Liver (tissue), 9 donors: Measurements from ENCODE around the gene RAB4A. TPM values are rescaled to one million over a fixed set of nuclear protein-coding genes. Genes with fewer than 3 reads are reported as not detected.

Experiments used
- DNase-seq: peaks from one replicate; pipeline ENCODE4 v3.0.0-alpha.2; 2017; ENCODE audit warnings: low spot score
- H3K27ac ChIP-seq, 2 donors: one replicate each; pipeline ENCODE4 v1.7.0; 2013; ENCODE audit warnings: inconsistent platforms in 2 of 2, low read length in 2 of 2, control low read depth in 1 of 2, low read depth in 1 of 2, mild to moderate bottlenecking in 1 of 2
- H3K27me3 ChIP-seq, 4 donors: one replicate each; pipeline versions ENCODE4 v1.6.1 to v1.7.0; 2013; ENCODE audit warnings: low read length in 3 of 4, inconsistent platforms in 1 of 4, mild to moderate bottlenecking in 1 of 4, moderate library complexity in 1 of 4; ENCODE audit not compliant: control insufficient read depth in 4 of 4, insufficient read depth in 4 of 4
- H3K36me3 ChIP-seq, 4 donors: one replicate each; pipeline versions ENCODE4 v1.6.1 to v1.7.0; 2013; ENCODE audit warnings: low read length in 3 of 4, mild to moderate bottlenecking in 3 of 4, low read depth in 1 of 4, moderate library complexity in 1 of 4; ENCODE audit not compliant: control insufficient read depth in 4 of 4, insufficient read depth in 3 of 4
- H3K4me1 ChIP-seq, 4 donors: one replicate each; pipeline versions ENCODE4 v1.6.1 to v1.7.0; 2013; ENCODE audit warnings: low read length in 3 of 4, mild to moderate bottlenecking in 3 of 4, moderate library complexity in 1 of 4; ENCODE audit not compliant: control insufficient read depth in 4 of 4, insufficient read depth in 4 of 4
- H3K4me3 ChIP-seq, 3 donors: one replicate each; pipeline versions ENCODE4 v1.6.1 to v1.7.0; 2013; ENCODE audit warnings: low read length in 3 of 3, control low read depth in 1 of 3, low read depth in 1 of 3, mild to moderate bottlenecking in 1 of 3
- H3K9ac ChIP-seq, 2 donors: one replicate each; pipeline ENCODE4 v1.7.0; 2013; ENCODE audit warnings: low read length in 2 of 2, mild to moderate bottlenecking in 2 of 2, moderate library complexity in 2 of 2, control low read depth in 1 of 2, low read depth in 1 of 2
- H3K9me3 ChIP-seq, 4 donors: one replicate each; pipeline versions ENCODE4 v1.6.1 to v1.7.0; 2013; ENCODE audit warnings: low read length in 3 of 4; ENCODE audit not compliant: control insufficient read depth in 4 of 4
- CTCF ChIP-seq: fragments of 150-350 bp; IDR thresholded peaks from 2 replicates; pipeline ENCODE4 v1.5.1; 2017; ENCODE audit warnings: improper control_type of control experiment, low read depth, low read length; ENCODE audit not compliant: missing input control
- EGR1 ChIP-seq, 2 donors: IDR thresholded peaks; 2 replicates each; pipeline ENCODE4 v1.6.1; 2016 to 2018; ENCODE audit warnings: antibody characterized with exemption in 2 of 2, low read depth in 2 of 2
- FOXA1 ChIP-seq: IDR thresholded peaks from 2 replicates; pipeline ENCODE4 v1.6.1; 2016; ENCODE audit warnings: antibody characterized with exemption
- GABPA ChIP-seq, 2 donors: IDR thresholded peaks in 1 of 2; conservative IDR thresholded peaks in 1 of 2; 2 replicates each; pipeline ENCODE4 v1.6.1; 2016; ENCODE audit warnings: antibody characterized with exemption in 2 of 2, mild to moderate bottlenecking in 1 of 2, moderate library complexity in 1 of 2
- HNF4A ChIP-seq, 2 donors: conservative IDR thresholded peaks; 2 replicates each; pipeline ENCODE4 v1.6.1; 2016; ENCODE audit warnings: antibody characterized with exemption in 2 of 2, mild to moderate bottlenecking in 2 of 2
- JUND ChIP-seq, 2 donors: IDR thresholded peaks; 2 replicates each; pipeline ENCODE4 v1.6.1; 2016; ENCODE audit warnings: antibody characterized with exemption in 2 of 2
- MAX ChIP-seq: IDR thresholded peaks from 2 replicates; pipeline ENCODE4 v1.6.1; 2016; ENCODE audit warnings: antibody characterized with exemption
- RAD21 ChIP-seq, 2 donors: IDR thresholded peaks; 2 replicates each; pipeline ENCODE4 v1.6.1; 2016; ENCODE audit warnings: antibody characterized with exemption in 2 of 2, mild to moderate bottlenecking in 2 of 2
- REST ChIP-seq: IDR thresholded peaks from 2 replicates; pipeline ENCODE4 v1.6.1; 2016; ENCODE audit warnings: antibody characterized with exemption, mild to moderate bottlenecking
- RXRA ChIP-seq, 2 donors: IDR thresholded peaks; 2 replicates each; pipeline ENCODE4 v1.6.1; 2017 to 2018; ENCODE audit warnings: antibody characterized with exemption in 2 of 2, mild to moderate bottlenecking in 1 of 2
- TAF1 ChIP-seq: conservative IDR thresholded peaks from 2 replicates; pipeline ENCODE4 v1.6.1; 2016; ENCODE audit warnings: antibody characterized with exemption, mild to moderate bottlenecking
- YY1 ChIP-seq: IDR thresholded peaks from 2 replicates; pipeline ENCODE4 v1.6.1; 2016; ENCODE audit warnings: antibody characterized with exemption, mild to moderate bottlenecking
- ZBTB33 ChIP-seq: IDR thresholded peaks from 2 replicates; pipeline ENCODE4 v1.6.1; 2016; ENCODE audit warnings: antibody characterized with exemption
- WGBS: extraction: QIAGEN DNeasy Blood & Tissue Kit; methylation state at CpG from one replicate; pipeline ENCODE4 v1.1.7; 2013; 5-methylcytosine and 5-hydroxymethylcytosine counted together
- polyA plus RNA-seq, 2 donors: library from polyadenylated mRNA; stranded (reverse) in 1 of 2; unstranded in 1 of 2; fragments of 200-250 nt in 1 of 2; fragments of >200 nt in 1 of 2; fragmentation: Nextera tagmentation in 1 of 2; extraction: Ambion mirVana in 1 of 2; gene quantifications; one replicate each; pipeline versions ENCODE4 v1.2.1 to v1.2.3, GENCODE V29; 2013 to 2015
- total RNA-seq, 2 donors: library from RNA; depleted of rRNA; stranded (reverse); fragments of >200 nt; gene quantifications; one replicate each; pipeline ENCODE4 v1.2.3, GENCODE V29; 2014
- donor health status: healthy.
- donor health status: healthy.
- donor health status: healthy.
- donor health status: healthy.
- donor health status: healthy.

RAB4A gene
- total and polyA plus RNA-seq, 4 donors = 16.5 to 51.9 (median 29.5) TPM

- no peak for DNase-seq
- Histone ChIP-seq H3K9me3 (no peaks in the 10 kb centered on the region), H3K9ac (no peak overlapping the region), H3K27ac (no peak overlapping the region), H3K27me3 (no peaks in the 10 kb centered on the region), H3K4me3 (no peak overlapping the region), H3K4me1 (peaks cover 4 to 7% (median 6%) of the 10 kb centered on the region in 4 donors), H3K36me3 (no peaks in the 10 kb centered on the region)
- TF ChIP-seq RXRA (IDR thresholded peaks at IDR 0.05) (no peak), YY1 (no peak)
- 78% methylated on average over 3 of the region's 3 CpGs for WGBS
Measured at GRCh38 chr1:229347528-229347927, 76.6 kb downstream of the RAB4A start.

GRCh38 chr1:229349463-229350385 is 78.8 kb downstream of the RAB4A start:
- TF ChIP-seq RXRA (IDR thresholded peaks at IDR 0.05) = no peak
- no peak for TF ChIP-seq ZBTB33
- TF ChIP-seq CTCF = no peak
- TF ChIP-seq HNF4A (conservative IDR thresholded peaks at IDR 0.05) = no peak
- TF ChIP-seq YY1 = no peak
- no peak for TF ChIP-seq RAD21 (IDR thresholded peaks at IDR 0.05)
- TF ChIP-seq FOXA1 = no peak
- no peak overlapping the region for H3K27ac ChIP-seq
- peaks cover 0 to 6% (median 2%) of the 10 kb centered on the region in 4 donors for H3K9me3 ChIP-seq
- no peaks in the 10 kb centered on the region for H3K4me1 ChIP-seq
- DNase-seq = no peak
- no peaks in the 10 kb centered on the region for H3K27me3 ChIP-seq
- no peak overlapping the region for H3K4me3 ChIP-seq
- WGBS = 83% methylated on average over 8 of the region's 8 CpGs
- H3K9ac ChIP-seq = no peak overlapping the region
- no peaks in the 10 kb centered on the region for H3K36me3 ChIP-seq

- Histone ChIP-seq H3K9me3 (peaks cover 0 to 6% (median 2%) of the 10 kb centered on the region in 4 donors), H3K36me3 (no peaks in the 10 kb centered on the region), H3K4me1 (no peaks in the 10 kb centered on the region), H3K27ac (no peak overlapping the region), H3K27me3 (no peaks in the 10 kb centered on the region), H3K4me3 (no peak overlapping the region), H3K9ac (no peak overlapping the region)
- 90% methylated on average over 2 of the region's 2 CpGs for WGBS
- TF ChIP-seq JUND (IDR thresholded peaks at IDR 0.05) (no peak), GABPA (IDR thresholded peaks at IDR 0.05 in 1 of 2, conservative IDR thresholded peaks at IDR 0.05 in 1 of 2) (no peak), CTCF (no peak), MAX (no peak), EGR1 (IDR thresholded peaks at IDR 0.05; ENCODE audit: low read depth in 2 of 2) (no peak), RAD21 (IDR thresholded peaks at IDR 0.05) (no peak), TAF1 (no peak), REST (no peak)
- DNase-seq = no peak
Measured at GRCh38 chr1:229352975-229353374, 82.1 kb downstream of the RAB4A start.
